ENCODE data around the gene RIMS4. TPM values are rescaled to one million over a fixed set of nuclear protein-coding genes. Genes with fewer than 3 reads are reported as not detected.

RIMS4 gene
- total RNA-seq, 5 donors from 2014 or later (not counting 1 experiment from before 2014, with no cell fraction given) = 0.06 to 0.12 TPM; not detected in 3

- H3K9me3 Mint-ChIP-seq = peaks cover 0 to 4% (median 0%) of the 10 kb centered on the region in 3 donors
- H3K27ac ChIP-seq (ENCODE audit: low read length) = no peak overlapping the region
- no peaks in the 10 kb centered on the region for H3K4me1 ChIP-seq (ENCODE audit: control insufficient read depth in 1 of 2, extremely low read depth in 1 of 2, insufficient read depth in 2 of 2, low read length in 2 of 2)
- no peaks in the 10 kb centered on the region for H3K9me3 ChIP-seq
- H3K4me1 Mint-ChIP-seq = no peaks in the 10 kb centered on the region
- peaks cover 4 to 23% of the 10 kb centered on the region in 2 experiments for H3K27me3 ChIP-seq (replicated peaks in 1 of 2; ENCODE audit: control insufficient read depth in 2 of 2, extremely low read depth in 1 of 2, insufficient read depth in 2 of 2, low read length in 1 of 2)
- H3K27me3 Mint-ChIP-seq = peaks cover 35 to 38% of the 10 kb centered on the region in 2 donors
- no peak overlapping the region for H3K4me3 ChIP-seq (ENCODE audit: control insufficient read depth in 1 of 2, extremely low read depth in 1 of 2, low read length in 1 of 2)
- DNase-seq = no peak
- no CpG with 5 or more reads among the region's 5 CpGs for WGBS (ENCODE audit: insufficient coverage)
- H3K27ac Mint-ChIP-seq = no peak overlapping the region
- H3K36me3 Mint-ChIP-seq = no peaks in the 10 kb centered on the region
- no peak for ATAC-seq (replicated peaks in 1 of 4)
- CTCF ChIA-PET = interaction anchor here in 1 of 2 donors (0.6 kb wide), 1 partner anchor 10 kb away, joined by 3 read pairs; no protein-coding TSS in a partner anchor
- no peaks in the 10 kb centered on the region for H3K36me3 ChIP-seq (ENCODE audit: control insufficient read depth in 2 of 2, extremely low read depth in 1 of 2, insufficient read depth in 1 of 2, low read length in 1 of 2)
- H3K4me3 Mint-ChIP-seq = no peak overlapping the region
- POLR2A ChIA-PET = no interaction called here
These were observed 29.1 kb upstream of the RIMS4 start for GRCh38 chr20:44839481-44839880.

- H3K4me1 Mint-ChIP-seq = no peaks in the 10 kb centered on the region
- no peaks in the 10 kb centered on the region for H3K9me3 ChIP-seq
- ATAC-seq (replicated peaks in 1 of 4) (no peak), DNase-seq (no peak)
- H3K36me3 Mint-ChIP-seq = no peaks in the 10 kb centered on the region
- WGBS (ENCODE audit: insufficient coverage) = 73% methylated on average over 1 of the region's 1 CpG
- H3K27ac ChIP-seq (ENCODE audit: low read length) = no peak overlapping the region
- no peaks in the 10 kb centered on the region for H3K4me1 ChIP-seq (ENCODE audit: control insufficient read depth in 1 of 2, extremely low read depth in 1 of 2, insufficient read depth in 2 of 2, low read length in 2 of 2)
- ChIA-PET POLR2A (no interaction called here), CTCF (no interaction called here)
- H3K27me3 ChIP-seq (replicated peaks in 1 of 2; ENCODE audit: control insufficient read depth in 2 of 2, extremely low read depth in 1 of 2, insufficient read depth in 2 of 2, low read length in 1 of 2) = peaks cover 0 to 16% of the 10 kb centered on the region in 2 experiments
- H3K27me3 Mint-ChIP-seq = peaks cover 30 to 34% of the 10 kb centered on the region in 2 donors
- no peak overlapping the region for H3K4me3 Mint-ChIP-seq
- H3K9me3 Mint-ChIP-seq = peaks cover 0 to 4% (median 0%) of the 10 kb centered on the region in 3 donors
- H3K4me3 ChIP-seq (ENCODE audit: control insufficient read depth in 1 of 2, extremely low read depth in 1 of 2, low read length in 1 of 2) = no peak overlapping the region
- H3K27ac Mint-ChIP-seq = no peak overlapping the region
- H3K36me3 ChIP-seq (ENCODE audit: control insufficient read depth in 2 of 2, extremely low read depth in 1 of 2, insufficient read depth in 1 of 2, low read length in 1 of 2) = no peaks in the 10 kb centered on the region
These were observed 28.2 kb upstream of the RIMS4 start for GRCh38 chr20:44838521-44838920.

DNA sequence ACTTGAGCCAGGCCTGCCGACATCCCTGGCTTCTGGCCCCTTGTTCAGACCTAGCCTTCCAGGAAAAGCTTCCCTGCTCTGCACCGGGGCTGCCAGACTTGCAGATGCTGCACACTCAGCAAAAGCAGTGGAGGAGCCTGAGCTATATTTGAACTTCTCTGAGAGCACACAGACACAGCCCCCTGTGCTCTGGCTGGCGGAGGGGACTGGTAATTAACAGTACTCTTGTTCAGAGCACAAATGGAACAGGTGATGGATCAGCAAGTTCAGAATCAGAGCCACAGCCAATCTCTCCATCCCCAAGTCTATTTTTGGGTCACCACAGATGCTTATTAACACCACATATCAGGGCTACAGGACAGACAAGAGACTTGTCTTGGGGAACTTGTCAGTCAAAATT is 27.6 kb upstream of the RIMS4 start:
- WGBS (ENCODE audit: insufficient coverage) = 59% methylated on average over 3 of the region's 3 CpGs

DNA sequence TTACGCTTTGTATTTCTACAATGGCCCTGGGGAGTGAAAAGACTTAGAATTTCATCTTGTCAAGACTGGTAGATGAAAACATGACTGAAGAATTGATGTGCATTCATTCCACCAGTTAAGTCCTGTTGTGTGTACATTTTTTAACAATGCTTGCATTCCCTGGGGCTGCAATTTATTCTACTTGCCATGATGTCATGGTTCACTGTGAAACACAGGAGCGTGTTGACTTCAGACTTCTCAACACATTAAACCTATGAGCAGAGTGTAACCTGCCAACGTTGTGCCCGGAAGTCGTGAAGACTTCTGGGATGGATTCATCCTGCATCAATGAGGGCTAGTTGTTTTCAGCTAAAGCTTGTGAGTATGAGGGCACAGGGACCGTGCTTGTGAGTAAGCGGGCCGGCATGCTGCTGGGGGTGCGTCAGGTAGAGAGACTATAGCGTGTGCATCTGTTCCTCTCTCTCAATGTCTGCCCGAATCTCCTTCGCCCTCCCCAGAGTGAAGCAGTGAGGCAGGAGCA is 26.3 kb upstream of the RIMS4 start:
- no peak overlapping the region for H3K4me3 ChIP-seq (ENCODE audit: control insufficient read depth in 1 of 2, extremely low read depth in 1 of 2, low read length in 1 of 2)
- Mint-ChIP-seq H3K27me3 (peaks cover 22 to 31% of the 10 kb centered on the region in 2 donors), H3K4me1 (no peaks in the 10 kb centered on the region), H3K36me3 (no peaks in the 10 kb centered on the region), H3K9me3 (peaks cover 0 to 4% (median 0%) of the 10 kb centered on the region in 3 donors), H3K4me3 (no peak overlapping the region), H3K27ac (no peak overlapping the region)
- CTCF ChIA-PET = interaction anchor here (0.5 to 0.6 kb wide), 2 partner anchors 27 to 31 kb away, joined by 3 to 4 read pairs; no protein-coding TSS in a partner anchor
- H3K27me3 ChIP-seq (replicated peaks in 1 of 2; ENCODE audit: control insufficient read depth in 2 of 2, extremely low read depth in 1 of 2, insufficient read depth in 2 of 2, low read length in 1 of 2) = peaks cover 0 to 20% of the 10 kb centered on the region in 2 experiments
- ATAC-seq (replicated peaks in 1 of 4) (no peak), DNase-seq (no peak)
- no peaks in the 10 kb centered on the region for H3K9me3 ChIP-seq
- no peak overlapping the region for H3K27ac ChIP-seq (ENCODE audit: low read length)
- POLR2A ChIA-PET = no interaction called here
- no peaks in the 10 kb centered on the region for H3K4me1 ChIP-seq (ENCODE audit: control insufficient read depth in 1 of 2, extremely low read depth in 1 of 2, insufficient read depth in 2 of 2, low read length in 2 of 2)
- H3K36me3 ChIP-seq (ENCODE audit: control insufficient read depth in 2 of 2, extremely low read depth in 1 of 2, insufficient read depth in 1 of 2, low read length in 1 of 2) = no peaks in the 10 kb centered on the region
- 96% methylated on average over 4 of the region's 12 CpGs for WGBS (ENCODE audit: insufficient coverage)

More for the DNA sequence above, 27.6 kb upstream of the RIMS4 start:
- no peaks in the 10 kb centered on the region for H3K4me1 ChIP-seq (ENCODE audit: control insufficient read depth in 1 of 2, extremely low read depth in 1 of 2, insufficient read depth in 2 of 2, low read length in 2 of 2)
- no peak overlapping the region for H3K27ac Mint-ChIP-seq
- no peak for DNase-seq
- peaks cover 0 to 13% of the 10 kb centered on the region in 2 experiments for H3K27me3 ChIP-seq (replicated peaks in 1 of 2; ENCODE audit: control insufficient read depth in 2 of 2, extremely low read depth in 1 of 2, insufficient read depth in 2 of 2, low read length in 1 of 2)
- ATAC-seq (replicated peaks in 1 of 4) = no peak
- ChIA-PET CTCF (no interaction called here), POLR2A (no interaction called here)
- no peaks in the 10 kb centered on the region for H3K36me3 ChIP-seq (ENCODE audit: control insufficient read depth in 2 of 2, extremely low read depth in 1 of 2, insufficient read depth in 1 of 2, low read length in 1 of 2)
- H3K27me3 Mint-ChIP-seq = peaks cover 25 to 31% of the 10 kb centered on the region in 2 donors
- no peaks in the 10 kb centered on the region for H3K9me3 ChIP-seq
- H3K4me3 ChIP-seq (ENCODE audit: control insufficient read depth in 1 of 2, extremely low read depth in 1 of 2, low read length in 1 of 2) = no peak overlapping the region
- H3K4me1 Mint-ChIP-seq = no peaks in the 10 kb centered on the region
- H3K27ac ChIP-seq (ENCODE audit: low read length) = no peak overlapping the region
- H3K9me3 Mint-ChIP-seq = peaks cover 0 to 4% (median 0%) of the 10 kb centered on the region in 3 donors
- no peaks in the 10 kb centered on the region for H3K36me3 Mint-ChIP-seq
- no peak overlapping the region for H3K4me3 Mint-ChIP-seq

GRCh38 chr20:44835661-44836221 is 25.4 kb upstream of the RIMS4 start:
- no peak overlapping the region for H3K27ac ChIP-seq (ENCODE audit: low read length)
- 80% methylated on average over 1 of the region's 7 CpGs for WGBS (ENCODE audit: insufficient coverage)
- CTCF ChIA-PET = no interaction called here

GRCh38 chr20:44835116-44835515 is 24.8 kb upstream of the RIMS4 start:
- ChIA-PET CTCF (no interaction called here), POLR2A (no interaction called here)
- Mint-ChIP-seq H3K4me1 (no peaks in the 10 kb centered on the region), H3K9me3 (peaks cover 0 to 5% (median 0%) of the 10 kb centered on the region in 3 donors), H3K27ac (no peak overlapping the region), H3K27me3 (peaks cover 27 to 40% of the 10 kb centered on the region in 2 donors), H3K36me3 (no peaks in the 10 kb centered on the region), H3K4me3 (no peak overlapping the region)
- H3K27ac ChIP-seq (ENCODE audit: low read length) = no peak overlapping the region
- no peak overlapping the region for H3K4me3 ChIP-seq (ENCODE audit: control insufficient read depth in 1 of 2, extremely low read depth in 1 of 2, low read length in 1 of 2)
- H3K4me1 ChIP-seq (ENCODE audit: control insufficient read depth in 1 of 2, extremely low read depth in 1 of 2, insufficient read depth in 2 of 2, low read length in 2 of 2) = no peaks in the 10 kb centered on the region
- H3K9me3 ChIP-seq = no peaks in the 10 kb centered on the region
- WGBS (ENCODE audit: insufficient coverage) = 38% methylated on average over 1 of the region's 1 CpG
- no peak for DNase-seq
- no peak for ATAC-seq (replicated peaks in 1 of 4)
- H3K36me3 ChIP-seq (ENCODE audit: control insufficient read depth in 2 of 2, extremely low read depth in 1 of 2, insufficient read depth in 1 of 2, low read length in 1 of 2) = no peaks in the 10 kb centered on the region
- H3K27me3 ChIP-seq (replicated peaks in 1 of 2; ENCODE audit: control insufficient read depth in 2 of 2, extremely low read depth in 1 of 2, insufficient read depth in 2 of 2, low read length in 1 of 2) = peaks cover 3 to 19% of the 10 kb centered on the region in 2 experiments

More at GRCh38 chr20:44835661-44836221, 25.4 kb upstream of the RIMS4 start:
- H3K4me3 ChIP-seq (ENCODE audit: control insufficient read depth in 1 of 2, extremely low read depth in 1 of 2, low read length in 1 of 2) = no peak overlapping the region
- H3K36me3 ChIP-seq (ENCODE audit: control insufficient read depth in 2 of 2, extremely low read depth in 1 of 2, insufficient read depth in 1 of 2, low read length in 1 of 2) = no peaks in the 10 kb centered on the region
- DNase-seq (no peak), ATAC-seq (replicated peaks in 1 of 4) (no peak)
- H3K4me3 Mint-ChIP-seq = no peak overlapping the region
- H3K27me3 Mint-ChIP-seq = peaks cover 26 to 38% of the 10 kb centered on the region in 2 donors
- H3K9me3 ChIP-seq = no peaks in the 10 kb centered on the region
- peaks cover 0 to 5% (median 0%) of the 10 kb centered on the region in 3 donors for H3K9me3 Mint-ChIP-seq
- no peaks in the 10 kb centered on the region for H3K4me1 ChIP-seq (ENCODE audit: control insufficient read depth in 1 of 2, extremely low read depth in 1 of 2, insufficient read depth in 2 of 2, low read length in 2 of 2)
- peaks cover 0 to 21% of the 10 kb centered on the region in 2 experiments for H3K27me3 ChIP-seq (replicated peaks in 1 of 2; ENCODE audit: control insufficient read depth in 2 of 2, extremely low read depth in 1 of 2, insufficient read depth in 2 of 2, low read length in 1 of 2)
- POLR2A ChIA-PET = interaction anchor here in 1 of 2 donors (0.7 kb wide), 1 partner anchor 28 kb away, joined by 12 read pairs; no protein-coding TSS in a partner anchor
- H3K4me1 Mint-ChIP-seq = no peaks in the 10 kb centered on the region
- H3K27ac Mint-ChIP-seq = no peak overlapping the region
- H3K36me3 Mint-ChIP-seq = no peaks in the 10 kb centered on the region

All from T-cell (primary cell).